Smooth muscle cell (in vitro differentiated cells): ENCODE measurements around the gene RAMACL. TPM values are rescaled to one million over a fixed set of nuclear protein-coding genes. Genes with fewer than 3 reads are reported as not detected.
A peak's percentile ranks its signal among the peaks of the same experiment; 100 is the strongest.

ENCODE experiments used
- DNase-seq: peaks from one replicate; lab custom pipeline; 2025; ENCODE audit not compliant: unreplicated experiment; lab: John Stamatoyannopoulos, UW
- H2AFZ ChIP-seq: fragments of 200-600 bp; sonication (generic); 2 replicates; pipeline ENCODE4 v1.6.0; 2016; ENCODE audit warnings: antibody characterized with exemption, low read depth, mild to moderate bottlenecking
- H3F3A ChIP-seq: fragments of 200-600 bp; sonication (generic); 2 replicates; pipeline ENCODE4 v1.6.0; 2017; ENCODE audit warnings: antibody characterized with exemption, low read depth
- H3K27ac ChIP-seq: fragments of 200-600 bp; sonication (generic); 2 replicates; pipeline ENCODE4 v1.5.1; 2016; ENCODE audit warnings: low read depth, mild to moderate bottlenecking
- H3K27me3 ChIP-seq: fragments of 200-600 bp; sonication (generic); 2 replicates; pipeline ENCODE4 v1.6.1; 2016; ENCODE audit warnings: low read depth, mild to moderate bottlenecking
- H3K36me3 ChIP-seq: fragments of 200-600 bp; sonication (generic); 2 replicates; pipeline ENCODE4 v1.5.1; 2016; ENCODE audit warnings: low read depth
- H3K4me1 ChIP-seq: fragments of 200-600 bp; sonication (generic); 2 replicates; pipeline ENCODE4 v1.5.1; 2016; ENCODE audit warnings: low read depth
- H3K4me2 ChIP-seq: fragments of 200-600 bp; sonication (generic); 2 replicates; pipeline ENCODE4 v1.6.0; 2016; ENCODE audit warnings: mild to moderate bottlenecking
- H3K4me3 ChIP-seq: fragments of 200-600 bp; sonication (generic); 2 replicates; pipeline ENCODE4 v1.5.1; 2016; ENCODE audit warnings: mild to moderate bottlenecking
- H3K79me2 ChIP-seq: fragments of 200-600 bp; sonication (generic); 2 replicates; pipeline ENCODE4 v1.6.0; 2016; ENCODE audit warnings: low read depth, mild to moderate bottlenecking
- H3K9ac ChIP-seq: fragments of 200-600 bp; sonication (generic); 2 replicates; pipeline ENCODE4 v1.6.0; 2016; ENCODE audit warnings: low read depth
- H3K9me3 ChIP-seq: fragments of 200-600 bp; sonication (generic); replicated peaks from 2 replicates; pipeline ENCODE4 v1.5.1; 2016; ENCODE audit warnings: low read depth
- H4K20me1 ChIP-seq: fragments of 200-600 bp; sonication (generic); 2 replicates; pipeline ENCODE4 v1.6.0; 2016; ENCODE audit warnings: low read depth
- WGBS: methylation state at CpG from one replicate; pipeline ENCODE4 v1.1.7; 2016; ENCODE audit warnings: low lambda C conversion rate; 5-methylcytosine and 5-hydroxymethylcytosine counted together
- polyA plus RNA-seq: library from polyadenylated mRNA; unstranded; fragments of >200 nt; fragmentation: Nextera tagmentation; extraction: Ambion mirVana; gene quantifications from 2 replicates; pipeline ENCODE4 v1.2.1, GENCODE V29; 2016
- total RNA-seq: library from RNA; depleted of rRNA; stranded (reverse); fragments of >200 nt; gene quantifications from 2 replicates; pipeline ENCODE4 v1.2.3, GENCODE V29; 2014
- TF ChIP-seq, protein P1 (sequence below): fragments of 200-600 bp; sonication (generic); IDR thresholded peaks from 2 replicates; pipeline ENCODE4 v1.5.1; 2017; ENCODE audit warnings: borderline replicate concordance, mild to moderate bottlenecking, antibody characterized with exemption; ENCODE audit not compliant: insufficient read depth, poor library complexity, severe bottlenecking

Gene RAMACL
- total and polyA plus RNA-seq, 2 experiments from 2014 or later, result 0.13 to 0.14 TPM

DNA sequence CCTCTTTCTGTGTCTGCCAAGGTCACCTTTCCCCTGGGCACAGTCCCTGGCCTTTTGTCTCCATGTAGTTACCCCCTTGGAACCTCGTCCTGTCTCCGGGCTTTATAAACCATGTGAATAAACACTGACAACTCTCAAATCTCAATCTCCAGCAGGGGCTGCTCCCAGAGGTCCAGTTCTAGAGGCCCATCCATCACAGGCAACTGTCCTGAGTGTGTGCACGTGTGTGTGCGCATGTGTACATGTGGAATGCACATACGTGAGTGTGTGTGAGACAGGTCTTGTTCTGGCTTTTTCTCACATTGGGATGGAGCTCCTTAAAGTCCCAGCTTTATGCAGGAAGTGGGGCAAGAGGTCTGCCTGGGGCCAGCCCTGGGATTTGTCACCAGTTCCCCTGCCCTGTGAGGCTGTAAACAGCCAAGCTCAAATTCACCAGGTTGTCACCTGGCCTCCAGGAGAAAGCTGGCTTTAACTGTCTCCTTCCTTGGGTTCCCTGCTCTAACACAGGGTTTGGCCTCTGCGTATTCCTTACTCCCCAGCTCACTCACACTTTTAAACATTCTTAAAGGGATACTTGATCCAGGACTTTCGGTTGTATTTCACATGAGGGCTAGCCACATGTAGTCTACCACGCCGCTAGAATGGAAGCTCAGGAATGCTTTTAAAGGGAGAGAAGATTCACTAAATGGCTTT lies 42.7 kb downstream of the RAMACL start:
- no peaks in the 10 kb centered on the region for H3F3A ChIP-seq

DNA sequence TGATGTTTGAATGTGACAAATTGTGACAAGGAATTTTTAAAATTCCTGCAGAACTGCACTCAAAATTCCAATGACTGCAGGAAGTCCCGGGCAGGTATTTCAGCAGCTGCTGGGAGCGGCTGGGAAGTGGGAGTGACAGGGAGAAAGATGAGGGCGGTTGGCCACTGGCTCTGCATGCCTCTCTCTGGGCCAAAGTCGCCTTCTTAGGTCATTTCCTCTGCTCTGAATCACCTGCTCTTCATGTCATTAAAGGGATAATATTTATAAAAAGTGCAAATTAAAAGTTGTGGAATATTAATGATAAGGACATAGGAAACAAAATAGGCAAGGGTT lies 43.9 kb downstream of the RAMACL start:
- H3K4me1 ChIP-seq, result no peaks in the 10 kb centered on the region
- no peak overlapping the region for H2AFZ ChIP-seq
- H3K27me3 ChIP-seq, result no peaks in the 10 kb centered on the region
- H3K36me3 ChIP-seq, result no peaks in the 10 kb centered on the region
- no peaks in the 10 kb centered on the region for H3F3A ChIP-seq
- no peak overlapping the region for H3K4me2 ChIP-seq
- no peak for DNase-seq
- no peaks in the 10 kb centered on the region for H3K9me3 ChIP-seq
- no peak overlapping the region for H3K4me3 ChIP-seq
- TF ChIP-seq, protein P1, sequence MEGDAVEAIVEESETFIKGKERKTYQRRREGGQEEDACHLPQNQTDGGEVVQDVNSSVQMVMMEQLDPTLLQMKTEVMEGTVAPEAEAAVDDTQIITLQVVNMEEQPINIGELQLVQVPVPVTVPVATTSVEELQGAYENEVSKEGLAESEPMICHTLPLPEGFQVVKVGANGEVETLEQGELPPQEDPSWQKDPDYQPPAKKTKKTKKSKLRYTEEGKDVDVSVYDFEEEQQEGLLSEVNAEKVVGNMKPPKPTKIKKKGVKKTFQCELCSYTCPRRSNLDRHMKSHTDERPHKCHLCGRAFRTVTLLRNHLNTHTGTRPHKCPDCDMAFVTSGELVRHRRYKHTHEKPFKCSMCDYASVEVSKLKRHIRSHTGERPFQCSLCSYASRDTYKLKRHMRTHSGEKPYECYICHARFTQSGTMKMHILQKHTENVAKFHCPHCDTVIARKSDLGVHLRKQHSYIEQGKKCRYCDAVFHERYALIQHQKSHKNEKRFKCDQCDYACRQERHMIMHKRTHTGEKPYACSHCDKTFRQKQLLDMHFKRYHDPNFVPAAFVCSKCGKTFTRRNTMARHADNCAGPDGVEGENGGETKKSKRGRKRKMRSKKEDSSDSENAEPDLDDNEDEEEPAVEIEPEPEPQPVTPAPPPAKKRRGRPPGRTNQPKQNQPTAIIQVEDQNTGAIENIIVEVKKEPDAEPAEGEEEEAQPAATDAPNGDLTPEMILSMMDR, result no peak
- no peaks in the 10 kb centered on the region for H4K20me1 ChIP-seq
- no peak overlapping the region for H3K27ac ChIP-seq
- H3K9ac ChIP-seq, result no peak overlapping the region
- H3K79me2 ChIP-seq, result no peaks in the 10 kb centered on the region
- 38% methylated on average over 4 of the region's 4 CpGs for WGBS

More for the DNA sequence above, 42.7 kb downstream of the RAMACL start:
- no peaks in the 10 kb centered on the region for H3K9me3 ChIP-seq
- H3K4me1 ChIP-seq, result no peaks in the 10 kb centered on the region
- TF ChIP-seq, protein P1, result no peak
- H2AFZ ChIP-seq, result no peak overlapping the region
- H3K27ac ChIP-seq, result peak overlapping the region; percentile 57
- H3K4me3 ChIP-seq, result no peak overlapping the region
- H4K20me1 ChIP-seq, result no peaks in the 10 kb centered on the region
- H3K4me2 ChIP-seq, result no peak overlapping the region
- WGBS, result 66% methylated on average over 9 of the region's 9 CpGs
- no peak overlapping the region for H3K9ac ChIP-seq
- no peak for DNase-seq
- H3K27me3 ChIP-seq, result no peaks in the 10 kb centered on the region
- no peaks in the 10 kb centered on the region for H3K79me2 ChIP-seq
- H3K36me3 ChIP-seq, result no peaks in the 10 kb centered on the region

DNA sequence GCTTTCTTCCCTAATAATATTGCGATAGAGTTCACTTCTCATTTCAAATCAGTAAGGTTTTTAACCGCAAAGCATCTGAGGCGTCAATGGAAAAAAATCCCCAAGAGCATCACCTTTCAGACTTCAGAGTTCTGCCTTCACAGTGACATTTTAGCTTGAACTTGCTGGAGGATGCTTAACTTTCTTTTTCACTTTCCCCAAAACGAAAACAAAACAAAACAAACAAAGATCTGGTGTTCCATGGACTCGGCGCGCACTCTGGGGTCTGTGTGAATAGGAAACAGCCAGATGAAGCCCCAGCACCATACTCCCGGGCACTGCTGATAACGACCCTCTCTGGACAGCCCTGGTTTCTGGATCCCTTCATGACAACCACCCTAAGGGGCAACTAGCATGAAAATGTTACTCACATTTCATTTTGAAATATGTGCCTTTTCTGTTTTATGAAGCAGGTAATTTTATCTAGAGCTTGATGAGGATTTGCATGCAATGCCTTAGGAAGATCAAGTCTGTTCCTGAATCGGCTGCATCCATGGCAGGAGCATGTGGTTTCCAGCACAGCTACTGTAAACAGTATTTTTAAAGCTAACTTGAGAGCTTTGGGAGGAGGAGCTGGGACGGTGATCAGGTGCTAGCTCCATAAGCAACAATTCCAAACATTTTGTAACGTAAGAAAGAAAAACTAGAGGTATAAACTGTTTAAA lies 44.5 kb downstream of the RAMACL start:
- no peak for DNase-seq
- Histone ChIP-seq H4K20me1 (no peaks in the 10 kb centered on the region), H3K36me3 (no peaks in the 10 kb centered on the region), H2AFZ (no peak overlapping the region), H3K4me2 (no peak overlapping the region), H3K4me1 (no peaks in the 10 kb centered on the region), H3K9me3 (no peaks in the 10 kb centered on the region), H3F3A (no peaks in the 10 kb centered on the region), H3K27ac (no peak overlapping the region), H3K4me3 (no peak overlapping the region), H3K79me2 (no peaks in the 10 kb centered on the region), H3K27me3 (no peaks in the 10 kb centered on the region), H3K9ac (no peak overlapping the region)
- TF ChIP-seq, protein P1, result no peak
- 80% methylated on average over 12 of the region's 12 CpGs for WGBS

DNA sequence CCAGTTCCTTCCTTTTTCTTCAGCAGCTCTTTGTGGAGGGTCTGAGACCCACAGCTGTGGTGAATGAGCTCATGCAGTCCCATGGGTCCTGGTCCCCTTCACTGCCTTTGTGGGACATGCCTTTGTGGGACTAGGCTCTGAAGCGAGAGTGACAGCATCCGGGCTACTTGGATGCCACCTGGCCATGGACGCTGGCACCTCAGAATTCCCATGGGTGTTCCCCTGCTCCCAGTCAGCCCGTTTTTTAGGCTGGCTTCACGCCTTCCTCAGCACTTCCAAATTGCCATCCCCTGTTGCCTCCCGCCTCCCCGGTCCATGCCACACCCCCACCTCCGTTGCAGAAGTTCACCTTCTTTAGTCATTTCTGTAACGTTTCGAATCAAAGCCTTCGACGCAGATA lies 45.1 kb downstream of the RAMACL start:
- H3K36me3 ChIP-seq, result no peaks in the 10 kb centered on the region
- no peak overlapping the region for H3K9ac ChIP-seq
- H3K9me3 ChIP-seq, result no peaks in the 10 kb centered on the region
- DNase-seq, result no peak
- no peaks in the 10 kb centered on the region for H3F3A ChIP-seq
- no peak overlapping the region for H3K4me2 ChIP-seq
- H3K4me3 ChIP-seq, result no peak overlapping the region
- no peaks in the 10 kb centered on the region for H3K4me1 ChIP-seq
- no peaks in the 10 kb centered on the region for H4K20me1 ChIP-seq
- no peak overlapping the region for H2AFZ ChIP-seq
- no peak overlapping the region for H3K27ac ChIP-seq
- TF ChIP-seq, protein P1, result no peak
- no peaks in the 10 kb centered on the region for H3K27me3 ChIP-seq
- no peaks in the 10 kb centered on the region for H3K79me2 ChIP-seq
- 92% methylated on average over 12 of the region's 12 CpGs for WGBS
